ENCODE results near the gene SNX2.
"Not testable (repeated sequence)": the region's sequence is repeated elsewhere in the genome, so short reads cannot be mapped to it uniquely, and the experiment has no call there.

SNX2 gene

GRCh38 chr5:122760236-122760635 lies 14.6 kb upstream of the SNX2 start:
- no peak overlapping the region for H4K8ac ChIP-seq (ENCODE audit: low read depth, low read length)
- H3K4ac ChIP-seq (ENCODE audit: low read depth, low read length), result no peak overlapping the region
- H2BK15ac ChIP-seq (replicated peaks; ENCODE audit: low read depth), result no peak overlapping the region
- no peak overlapping the region for H2BK5ac ChIP-seq (ENCODE audit: low read length)
- no peak overlapping the region for H3K18ac ChIP-seq (ENCODE audit: low read length)
- no peaks in the 10 kb centered on the region for H3K36me3 ChIP-seq (ENCODE audit: control insufficient read depth, insufficient read depth, low read length)
- no peak overlapping the region for H2BK120ac ChIP-seq (ENCODE audit: low read depth, low read length)
- no peak overlapping the region for H3K56ac ChIP-seq (ENCODE audit: low read length)
- peaks cover 4% of the 10 kb centered on the region for H3K4me1 ChIP-seq (ENCODE audit: control insufficient read depth, low read depth, low read length)
- no peaks in the 10 kb centered on the region for H3K79me2 ChIP-seq (ENCODE audit: control insufficient read depth, insufficient read depth, low read length)
- no peak overlapping the region for H3K27ac ChIP-seq (ENCODE audit: low read depth, low read length)
- peak; percentile 42 for DNase-seq
- H4K5ac ChIP-seq (ENCODE audit: low read length), result no peak overlapping the region
- H2AK5ac ChIP-seq (ENCODE audit: low read length), result no peak overlapping the region
- no peak overlapping the region for H3K4me3 ChIP-seq (ENCODE audit: low read length)
- no CpG with 5 or more reads among the region's 2 CpGs for WGBS (ENCODE audit: extremely low coverage, insufficient coverage, low lambda C conversion rate)
- H3K4me2 ChIP-seq (ENCODE audit: low read length), result no peak overlapping the region
- no peaks in the 10 kb centered on the region for H3K27me3 ChIP-seq (ENCODE audit: insufficient read depth, low read length, poor library complexity)
- H3K79me1 ChIP-seq (ENCODE audit: low read length), result no peaks in the 10 kb centered on the region
- no peak overlapping the region for H3K9ac ChIP-seq (ENCODE audit: low read length)
- H3K23ac ChIP-seq (ENCODE audit: low read length), result no peak overlapping the region

GRCh38 chr5:122761115-122761514 lies 13.8 kb upstream of the SNX2 start:
- DNase-seq, result no peak
- H2BK120ac ChIP-seq (ENCODE audit: low read depth, low read length), result no peak overlapping the region
- whole genome bisulfite sequencing (ENCODE audit: extremely low coverage, insufficient coverage, low lambda C conversion rate), result no CpG with 5 or more reads among the region's 1 CpG

GRCh38 chr5:122761896-122762295 lies 13.0 kb upstream of the SNX2 start:
- no CpG with 5 or more reads among the region's 5 CpGs for WGBS (ENCODE audit: extremely low coverage, insufficient coverage, low lambda C conversion rate)

More at GRCh38 chr5:122761115-122761514, 13.8 kb upstream of the SNX2 start:
- no peak overlapping the region for H2BK5ac ChIP-seq (ENCODE audit: low read length)
- H3K4me3 ChIP-seq (ENCODE audit: low read length), result no peak overlapping the region
- no peak overlapping the region for H4K8ac ChIP-seq (ENCODE audit: low read depth, low read length)
- no peaks in the 10 kb centered on the region for H3K36me3 ChIP-seq (ENCODE audit: control insufficient read depth, insufficient read depth, low read length)
- H3K27me3 ChIP-seq (ENCODE audit: insufficient read depth, low read length, poor library complexity), result no peaks in the 10 kb centered on the region
- no peaks in the 10 kb centered on the region for H3K79me2 ChIP-seq (ENCODE audit: control insufficient read depth, insufficient read depth, low read length)
- H3K4ac ChIP-seq (ENCODE audit: low read depth, low read length), result no peak overlapping the region
- peaks cover 4% of the 10 kb centered on the region for H3K4me1 ChIP-seq (ENCODE audit: control insufficient read depth, low read depth, low read length)
- no peaks in the 10 kb centered on the region for H3K79me1 ChIP-seq (ENCODE audit: low read length)
- H2AK5ac ChIP-seq (ENCODE audit: low read length), result no peak overlapping the region
- no peak overlapping the region for H3K23ac ChIP-seq (ENCODE audit: low read length)
- no peak overlapping the region for H2BK15ac ChIP-seq (replicated peaks; ENCODE audit: low read depth)
- H3K9ac ChIP-seq (ENCODE audit: low read length), result no peak overlapping the region
- H3K27ac ChIP-seq (ENCODE audit: low read depth, low read length), result no peak overlapping the region
- no peak overlapping the region for H3K56ac ChIP-seq (ENCODE audit: low read length)
- no peak overlapping the region for H3K18ac ChIP-seq (ENCODE audit: low read length)
- no peak overlapping the region for H3K4me2 ChIP-seq (ENCODE audit: low read length)
- H4K5ac ChIP-seq (ENCODE audit: low read length), result no peak overlapping the region

GRCh38 chr5:122766130-122766529 lies 8.8 kb upstream of the SNX2 start:
- Histone ChIP-seq H3K27ac (ENCODE audit: low read depth, low read length) (no peak overlapping the region), H2BK120ac (ENCODE audit: low read depth, low read length) (no peak overlapping the region), H3K4ac (ENCODE audit: low read depth, low read length) (no peak overlapping the region), H3K79me2 (ENCODE audit: control insufficient read depth, insufficient read depth, low read length) (no peaks in the 10 kb centered on the region), H3K4me3 (ENCODE audit: low read length) (no peak overlapping the region), H3K18ac (ENCODE audit: low read length) (no peak overlapping the region), H4K5ac (ENCODE audit: low read length) (no peak overlapping the region), H3K23ac (ENCODE audit: low read length) (no peak overlapping the region), H2BK15ac (replicated peaks; ENCODE audit: low read depth) (no peak overlapping the region), H3K4me2 (ENCODE audit: low read length) (no peak overlapping the region), H3K79me1 (ENCODE audit: low read length) (no peaks in the 10 kb centered on the region), H3K4me1 (ENCODE audit: control insufficient read depth, low read depth, low read length) (no peaks in the 10 kb centered on the region), H2BK5ac (ENCODE audit: low read length) (no peak overlapping the region), H3K9ac (ENCODE audit: low read length) (no peak overlapping the region), H3K27me3 (ENCODE audit: insufficient read depth, low read length, poor library complexity) (no peaks in the 10 kb centered on the region), H4K8ac (ENCODE audit: low read depth, low read length) (no peak overlapping the region), H3K56ac (ENCODE audit: low read length) (no peak overlapping the region), H2AK5ac (ENCODE audit: low read length) (no peak overlapping the region), H3K36me3 (ENCODE audit: control insufficient read depth, insufficient read depth, low read length) (no peaks in the 10 kb centered on the region)
- no peak for DNase-seq

More at GRCh38 chr5:122761896-122762295, 13.0 kb upstream of the SNX2 start:
- H3K56ac ChIP-seq (ENCODE audit: low read length); H3K27me3 ChIP-seq (ENCODE audit: insufficient read depth, low read length, poor library complexity); H4K8ac ChIP-seq (ENCODE audit: low read depth, low read length); DNase-seq; H3K18ac ChIP-seq (ENCODE audit: low read length); H3K4ac ChIP-seq (ENCODE audit: low read depth, low read length); H2AK5ac ChIP-seq (ENCODE audit: low read length); H3K4me1 ChIP-seq (ENCODE audit: control insufficient read depth, low read depth, low read length); H3K27ac ChIP-seq (ENCODE audit: low read depth, low read length); H3K36me3 ChIP-seq (ENCODE audit: control insufficient read depth, insufficient read depth, low read length); H2BK5ac ChIP-seq (ENCODE audit: low read length); H2BK15ac ChIP-seq (replicated peaks; ENCODE audit: low read depth); H4K5ac ChIP-seq (ENCODE audit: low read length); H3K4me2 ChIP-seq (ENCODE audit: low read length); H3K23ac ChIP-seq (ENCODE audit: low read length); H3K9ac ChIP-seq (ENCODE audit: low read length); H3K79me1 ChIP-seq (ENCODE audit: low read length); H3K4me3 ChIP-seq (ENCODE audit: low read length); H3K79me2 ChIP-seq (ENCODE audit: control insufficient read depth, insufficient read depth, low read length); H2BK120ac ChIP-seq (ENCODE audit: low read depth, low read length): not testable (repeated sequence)

GRCh38 chr5:122770477-122770876 lies 4.4 kb upstream of the SNX2 start:
- H4K8ac ChIP-seq (ENCODE audit: low read depth, low read length), result no peak overlapping the region
- no peak overlapping the region for H3K56ac ChIP-seq (ENCODE audit: low read length)
- no peak overlapping the region for H3K27ac ChIP-seq (ENCODE audit: low read depth, low read length)
- H3K36me3 ChIP-seq (ENCODE audit: control insufficient read depth, insufficient read depth, low read length), result no peaks in the 10 kb centered on the region
- H3K4me2 ChIP-seq (ENCODE audit: low read length), result no peak overlapping the region
- H3K18ac ChIP-seq (ENCODE audit: low read length), result no peak overlapping the region
- DNase-seq, result no peak
- H3K9ac ChIP-seq (ENCODE audit: low read length), result no peak overlapping the region
- no CpG with 5 or more reads among the region's 3 CpGs for WGBS (ENCODE audit: extremely low coverage, insufficient coverage, low lambda C conversion rate)
- H3K79me2 ChIP-seq (ENCODE audit: control insufficient read depth, insufficient read depth, low read length), result no peaks in the 10 kb centered on the region
- no peak overlapping the region for H3K23ac ChIP-seq (ENCODE audit: low read length)
- H2BK15ac ChIP-seq (replicated peaks; ENCODE audit: low read depth), result no peak overlapping the region
- no peak overlapping the region for H2BK120ac ChIP-seq (ENCODE audit: low read depth, low read length)
- no peak overlapping the region for H2AK5ac ChIP-seq (ENCODE audit: low read length)
- H4K5ac ChIP-seq (ENCODE audit: low read length), result no peak overlapping the region
- no peak overlapping the region for H2BK5ac ChIP-seq (ENCODE audit: low read length)
- no peak overlapping the region for H3K4ac ChIP-seq (ENCODE audit: low read depth, low read length)
- H3K79me1 ChIP-seq (ENCODE audit: low read length), result no peaks in the 10 kb centered on the region
- no peak overlapping the region for H3K4me3 ChIP-seq (ENCODE audit: low read length)
- H3K27me3 ChIP-seq (ENCODE audit: insufficient read depth, low read length, poor library complexity), result no peaks in the 10 kb centered on the region
- no peaks in the 10 kb centered on the region for H3K4me1 ChIP-seq (ENCODE audit: control insufficient read depth, low read depth, low read length)

- Histone ChIP-seq H4K8ac (ENCODE audit: low read depth, low read length) (no peak overlapping the region), H3K56ac (ENCODE audit: low read length) (no peak overlapping the region), H3K9ac (ENCODE audit: low read length) (no peak overlapping the region), H3K79me1 (ENCODE audit: low read length) (no peaks in the 10 kb centered on the region), H3K4me2 (ENCODE audit: low read length) (no peak overlapping the region), H2AK5ac (ENCODE audit: low read length) (no peak overlapping the region), H3K79me2 (ENCODE audit: control insufficient read depth, insufficient read depth, low read length) (peaks cover 8% of the 10 kb centered on the region), H3K4me1 (ENCODE audit: control insufficient read depth, low read depth, low read length) (no peaks in the 10 kb centered on the region), H4K5ac (ENCODE audit: low read length) (no peak overlapping the region), H2BK15ac (replicated peaks; ENCODE audit: low read depth) (no peak overlapping the region), H3K18ac (ENCODE audit: low read length) (no peak overlapping the region), H3K4me3 (ENCODE audit: low read length) (no peak overlapping the region), H3K23ac (ENCODE audit: low read length) (no peak overlapping the region), H2BK5ac (ENCODE audit: low read length) (no peak overlapping the region), H2BK120ac (ENCODE audit: low read depth, low read length) (no peak overlapping the region), H3K36me3 (ENCODE audit: control insufficient read depth, insufficient read depth, low read length) (no peaks in the 10 kb centered on the region), H3K27ac (ENCODE audit: low read depth, low read length) (no peak overlapping the region), H3K4ac (ENCODE audit: low read depth, low read length) (no peak overlapping the region), H3K27me3 (ENCODE audit: insufficient read depth, low read length, poor library complexity) (no peaks in the 10 kb centered on the region)
- peak; percentile 15 for DNase-seq
- no CpG with 5 or more reads among the region's 1 CpG for WGBS (ENCODE audit: extremely low coverage, insufficient coverage, low lambda C conversion rate)
Measured at GRCh38 chr5:122772446-122772845, 2.4 kb upstream of the SNX2 start.

Data from mesendoderm (in vitro differentiated cells).